Nephron progenitor cell (in vitro differentiated cells): Measurements from ENCODE around the gene CREB1.

Experiments
- DNase-seq: peaks from one replicate; pipeline ENCODE4 v3.0.0; 2021
- H3K27ac Mint-ChIP-seq: 2 replicates; pipeline ENCODE4 v1.8.0; 2021; ENCODE audit warnings: mild to moderate bottlenecking, moderate library complexity, mixed read lengths
- H3K27me3 Mint-ChIP-seq: 2 replicates; pipeline ENCODE4 v1.8.0; 2021; ENCODE audit warnings: mild to moderate bottlenecking, low read depth, mixed read lengths; ENCODE audit not compliant: poor library complexity
- H3K36me3 Mint-ChIP-seq: 2 replicates; pipeline ENCODE4 v1.8.0; 2021; ENCODE audit warnings: low read depth, mixed read lengths
- H3K4me1 Mint-ChIP-seq: 2 replicates; pipeline ENCODE4 v1.8.0; 2021; ENCODE audit warnings: mixed read lengths
- H3K4me3 Mint-ChIP-seq: 2 replicates; pipeline ENCODE4 v1.8.0; 2021; ENCODE audit warnings: mild to moderate bottlenecking, moderate library complexity, mixed read lengths
- H3K9me3 Mint-ChIP-seq: 2 replicates; pipeline ENCODE4 v1.8.0; 2021; ENCODE audit warnings: mild to moderate bottlenecking, moderate library complexity, mixed read lengths
- TF ChIP-seq, protein P1 (sequence below): fragments of 200-600 bp; sonication (generic); IDR thresholded peaks from 2 replicates; pipeline ENCODE4 v1.5.0; 2021; ENCODE audit warnings: antibody characterized with exemption

The CREB1 gene

DNA sequence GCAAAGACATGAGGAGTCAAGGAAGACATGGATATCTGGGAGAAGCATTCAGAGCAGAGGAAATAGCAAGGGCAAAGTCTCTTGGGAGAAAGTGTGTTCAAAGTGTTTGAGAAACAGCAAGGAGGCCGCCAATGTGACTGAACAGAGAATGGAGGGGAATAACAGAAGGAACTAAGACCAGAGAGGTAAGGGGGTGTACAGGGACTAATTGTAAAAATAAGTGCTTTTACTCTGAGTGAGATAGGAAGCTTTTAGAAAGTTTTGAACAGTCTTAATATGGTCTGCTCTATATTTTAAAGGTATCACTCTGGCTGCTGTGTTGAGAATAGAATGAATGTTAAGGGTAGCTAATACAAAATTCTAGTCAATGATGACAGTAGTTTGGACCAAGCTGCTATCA, 6.8 kb upstream of the CREB1 start:
- peaks cover 14% of the 10 kb centered on the region for H3K27me3 Mint-ChIP-seq
- no peak overlapping the region for H3K4me3 Mint-ChIP-seq
- no peak overlapping the region for H3K27ac Mint-ChIP-seq
- TF ChIP-seq, protein P1, sequence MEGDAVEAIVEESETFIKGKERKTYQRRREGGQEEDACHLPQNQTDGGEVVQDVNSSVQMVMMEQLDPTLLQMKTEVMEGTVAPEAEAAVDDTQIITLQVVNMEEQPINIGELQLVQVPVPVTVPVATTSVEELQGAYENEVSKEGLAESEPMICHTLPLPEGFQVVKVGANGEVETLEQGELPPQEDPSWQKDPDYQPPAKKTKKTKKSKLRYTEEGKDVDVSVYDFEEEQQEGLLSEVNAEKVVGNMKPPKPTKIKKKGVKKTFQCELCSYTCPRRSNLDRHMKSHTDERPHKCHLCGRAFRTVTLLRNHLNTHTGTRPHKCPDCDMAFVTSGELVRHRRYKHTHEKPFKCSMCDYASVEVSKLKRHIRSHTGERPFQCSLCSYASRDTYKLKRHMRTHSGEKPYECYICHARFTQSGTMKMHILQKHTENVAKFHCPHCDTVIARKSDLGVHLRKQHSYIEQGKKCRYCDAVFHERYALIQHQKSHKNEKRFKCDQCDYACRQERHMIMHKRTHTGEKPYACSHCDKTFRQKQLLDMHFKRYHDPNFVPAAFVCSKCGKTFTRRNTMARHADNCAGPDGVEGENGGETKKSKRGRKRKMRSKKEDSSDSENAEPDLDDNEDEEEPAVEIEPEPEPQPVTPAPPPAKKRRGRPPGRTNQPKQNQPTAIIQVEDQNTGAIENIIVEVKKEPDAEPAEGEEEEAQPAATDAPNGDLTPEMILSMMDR, result no peak
- peaks cover 5% of the 10 kb centered on the region for H3K36me3 Mint-ChIP-seq
- peaks cover 4% of the 10 kb centered on the region for H3K4me1 Mint-ChIP-seq
- peaks cover 10% of the 10 kb centered on the region for H3K9me3 Mint-ChIP-seq
- no peak for DNase-seq

DNA sequence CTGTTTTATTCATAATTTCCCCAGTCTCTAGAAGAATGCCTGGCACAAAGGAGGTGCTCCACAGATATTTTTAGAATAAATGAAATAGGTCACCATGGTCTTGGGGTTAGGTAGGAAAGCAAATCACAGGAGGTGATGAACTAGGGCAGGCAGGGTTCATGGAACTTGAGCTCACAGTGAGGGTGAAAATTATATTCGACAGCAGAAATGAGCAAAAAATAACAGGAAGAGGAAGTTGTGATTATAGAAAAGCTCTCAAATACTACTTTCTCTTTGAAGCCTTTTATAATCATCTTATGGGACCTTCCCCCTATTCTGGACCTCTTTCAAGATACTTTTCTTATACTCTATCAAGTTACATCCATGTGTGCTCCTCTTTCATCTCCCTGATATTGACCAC, 4.5 kb upstream of the CREB1 start:
- Mint-ChIP-seq H3K4me1 (peaks cover 10% of the 10 kb centered on the region), H3K27me3 (peaks cover 20% of the 10 kb centered on the region), H3K36me3 (no peaks in the 10 kb centered on the region), H3K9me3 (no peaks in the 10 kb centered on the region), H3K27ac (no peak overlapping the region), H3K4me3 (no peak overlapping the region)
- DNase-seq, result no peak
- TF ChIP-seq, protein P1, result no peak

DNA sequence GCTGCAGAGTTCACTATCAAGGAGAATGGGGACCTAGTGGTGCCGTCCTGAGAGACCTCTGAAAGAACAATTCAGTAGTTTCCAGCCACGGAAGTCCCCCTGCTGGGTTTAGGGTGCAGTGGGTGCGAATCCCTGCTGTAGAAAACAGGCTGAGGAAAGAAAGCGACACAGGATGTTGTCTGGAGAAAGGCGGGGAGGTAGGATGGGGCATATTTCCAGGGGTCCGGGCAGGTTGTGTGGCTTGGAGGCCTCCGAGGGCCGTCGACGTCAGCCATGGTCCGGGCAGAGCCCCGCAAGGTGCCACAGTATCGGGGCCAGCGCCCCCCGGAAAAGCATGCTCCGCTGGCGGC, 807 bp upstream of the CREB1 start:
- TF ChIP-seq, protein P1, result no peak
- Mint-ChIP-seq H3K4me1 (peaks cover 33% of the 10 kb centered on the region), H3K9me3 (no peaks in the 10 kb centered on the region)

DNA sequence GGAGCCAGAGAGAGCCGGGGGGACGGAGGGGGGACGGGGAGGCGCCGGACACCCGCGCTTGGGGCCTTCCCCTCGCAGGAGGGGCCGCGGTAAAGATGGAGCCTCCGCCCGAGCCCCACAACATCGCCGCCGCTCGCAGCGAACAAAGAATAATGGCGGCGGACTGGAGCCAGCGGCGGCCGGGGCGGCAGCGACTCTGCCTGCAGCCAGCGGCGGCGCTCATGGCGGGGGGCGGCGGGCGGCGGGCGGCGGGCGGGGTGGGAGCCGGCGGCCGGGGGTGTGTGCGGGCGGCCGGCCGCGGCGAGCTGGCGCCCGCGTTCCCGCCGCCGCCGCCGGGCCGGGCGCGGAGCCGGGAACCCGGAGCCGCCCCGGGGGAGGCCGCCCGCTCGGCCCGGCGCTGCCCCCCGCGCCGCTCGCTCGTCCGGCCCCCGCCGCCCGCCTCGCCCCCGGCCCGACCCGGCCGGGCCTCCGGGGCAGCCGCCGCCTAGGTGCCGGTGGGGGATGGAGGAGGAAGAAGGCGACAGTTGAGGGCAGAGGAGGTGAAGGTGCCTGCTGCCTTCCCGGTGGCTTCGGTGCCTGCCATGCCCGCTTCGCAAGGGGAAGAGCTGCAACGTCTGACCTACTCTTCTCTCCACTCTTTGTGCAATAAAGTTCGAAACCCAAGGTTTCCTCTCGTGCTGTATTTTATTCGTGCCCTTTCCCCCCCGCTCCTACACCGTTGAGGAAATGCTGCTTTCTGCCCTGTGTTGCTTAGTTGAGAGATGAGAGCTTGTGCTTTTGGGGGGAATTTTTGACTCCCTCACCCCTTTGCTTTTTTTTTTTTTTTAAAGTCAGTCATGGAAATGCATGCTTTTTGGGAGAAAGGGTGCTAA, 634 bp downstream of the CREB1 start:
- TF ChIP-seq, protein P1, result no peak

More for the DNA sequence above, 807 bp upstream of the CREB1 start:
- Mint-ChIP-seq H3K36me3 (peaks cover 6% of the 10 kb centered on the region), H3K4me3 (peak overlapping the region; percentile 94), H3K27me3 (peaks cover 20% of the 10 kb centered on the region), H3K27ac (peak overlapping the region; percentile 92)
- DNase-seq, result no peak

DNA sequence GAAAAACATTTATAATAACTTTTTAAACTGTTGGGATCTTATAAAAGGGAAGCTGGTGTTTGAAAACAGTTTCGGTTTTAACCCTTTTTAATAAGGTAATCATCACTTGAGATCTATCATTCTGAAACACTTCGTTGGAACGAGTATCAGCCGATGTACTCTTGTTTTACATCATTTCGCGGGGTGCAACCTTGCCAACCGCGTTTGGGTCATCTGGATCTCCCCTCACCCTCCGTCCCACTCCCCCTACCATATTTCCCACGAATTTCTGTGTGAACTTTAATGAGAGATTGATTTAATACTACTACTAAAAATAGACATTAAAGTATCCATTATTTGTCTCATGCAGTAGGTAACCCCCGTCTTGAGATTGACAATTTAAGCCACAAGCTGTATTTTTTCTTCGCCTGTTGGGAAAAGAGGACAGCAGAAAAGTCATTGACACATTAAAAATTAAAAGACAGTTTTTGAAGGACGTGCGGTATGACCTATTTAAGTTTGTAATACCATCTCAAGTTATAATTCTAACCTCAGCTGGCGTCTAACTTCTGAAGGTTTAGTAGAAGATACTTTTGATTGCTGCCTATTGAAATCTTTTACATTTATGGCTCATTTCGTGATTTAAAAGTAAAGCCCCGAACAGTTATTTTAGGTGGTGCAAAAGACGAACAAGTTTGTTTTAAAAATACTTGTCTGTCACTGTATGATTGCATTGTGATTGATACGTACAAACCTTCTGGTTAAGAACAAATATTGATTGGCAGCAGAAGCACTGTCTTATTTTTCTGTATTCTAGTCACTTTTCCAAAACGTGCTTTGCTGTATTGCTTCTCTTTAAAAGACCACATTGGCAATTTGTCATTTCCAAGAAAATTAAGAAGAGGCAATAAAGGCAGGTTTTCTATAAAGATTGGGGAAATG, 1.5 kb downstream of the CREB1 start:
- TF ChIP-seq, protein P1, result no peak
- DNase-seq, result no peak
- peak overlapping the region; percentile 99 for H3K27ac Mint-ChIP-seq

More for the DNA sequence above, 634 bp downstream of the CREB1 start:
- Mint-ChIP-seq H3K9me3 (no peaks in the 10 kb centered on the region), H3K27me3 (peaks cover 20% of the 10 kb centered on the region), H3K27ac (peak overlapping the region; percentile 100), H3K4me1 (peaks cover 38% of the 10 kb centered on the region), H3K4me3 (peak overlapping the region; percentile 99), H3K36me3 (peaks cover 16% of the 10 kb centered on the region)
- DNase-seq, result peak; percentile 37

More for the DNA sequence above, 1.5 kb downstream of the CREB1 start:
- H3K36me3 Mint-ChIP-seq, result peaks cover 18% of the 10 kb centered on the region
- H3K9me3 Mint-ChIP-seq, result no peaks in the 10 kb centered on the region
- H3K4me3 Mint-ChIP-seq, result peak overlapping the region; percentile 98
- peaks cover 20% of the 10 kb centered on the region for H3K27me3 Mint-ChIP-seq
- peaks cover 38% of the 10 kb centered on the region for H3K4me1 Mint-ChIP-seq
